ENCODE results near the gene MUCL1. TPM values are rescaled to one million over a fixed set of nuclear protein-coding genes. Genes with fewer than 3 reads are reported as not detected.

MUCL1 gene
- total and polyA plus RNA-seq, 10 of the 15 experiments (the other 5 are each of a cell fraction or from before 2014, with no cell fraction given) = not detected

GRCh38 chr12:54859502-54859901, 5.2 kb downstream of the MUCL1 start:
- Histone ChIP-seq H3K79me2 (ENCODE audit: control insufficient read depth, insufficient read depth, low read length) (no peaks in the 10 kb centered on the region), H3K36me3 (ENCODE audit: control insufficient read depth in 2 of 2, insufficient read depth in 2 of 2, low read length in 1 of 2) (no peaks in the 10 kb centered on the region), H3K27ac (ENCODE audit: control insufficient read depth, insufficient read depth) (no peak overlapping the region), H3K9ac (ENCODE audit: control insufficient read depth, insufficient read depth, low read length) (no peak overlapping the region), H3K4me2 (ENCODE audit: control insufficient read depth, insufficient read depth) (no peak overlapping the region), H2AFZ (ENCODE audit: control insufficient read depth, low read depth, low read length) (no peak overlapping the region), H4K20me1 (ENCODE audit: control insufficient read depth, insufficient read depth) (no peaks in the 10 kb centered on the region), H3K27me3 (replicated peaks in 1 of 2; ENCODE audit: control insufficient read depth in 2 of 2, insufficient read depth in 2 of 2, low read length in 1 of 2) (no peaks in the 10 kb centered on the region; a peak in 2 of 4 replicates), H3K4me3 (no peak overlapping the region), H3K9me3 (replicated peaks; ENCODE audit: control insufficient read depth, insufficient read depth, low read length) (no peaks in the 10 kb centered on the region), H3K4me1 (ENCODE audit: control insufficient read depth, insufficient read depth, low read length) (no peaks in the 10 kb centered on the region)
- 38% methylated on average over 4 of the region's 4 CpGs for WGBS (ENCODE audit: insufficient coverage, insufficient replicate concordance, low lambda C conversion rate, missing lambda C conversion rate)
- SMC1A ChIA-PET (ENCODE audit: uncharacterized antibody, unreplicated experiment) = interaction anchor here (0.8 kb wide), 1 partner anchor 98 kb away, joined by 3 read pairs; no protein-coding TSS in a partner anchor
- BruUV-seq (replicated peaks) = no TSS peak
- in situ Hi-C loops (cut with MboI) (no loop called here), intact Hi-C loops (cut with micrococcal nuclease; ENCODE audit: unreplicated experiment) (loop anchor here (5.0 kb wide), 1 partner anchor 78 kb away; no protein-coding TSS in a partner anchor)
- CTCF ChIA-PET = no interaction called here
- no peak for DNase-seq (ENCODE audit: low read depth, low spot score)
- ATAC-seq = no peak
- FAIRE-seq = no peak
- POLR2A ChIA-PET = no interaction called here
- RAD21 ChIA-PET (ENCODE audit: unreplicated experiment) = no interaction called here
- no peak for TF ChIP-seq POLR2AphosphoS5 (IDR thresholded peaks at IDR 0.05; ENCODE audit: low read length)
- TF ChIP-seq CREB1 (IDR thresholded peaks at IDR 0.05; ENCODE audit: low read depth) = no peak
- no peak for TF ChIP-seq MYC (IDR thresholded peaks at IDR 0.05; ENCODE audit: insufficient read depth, insufficient read length, insufficient replicate concordance, low read length, severe bottlenecking)

- no peak for DNase-seq (ENCODE audit: low read depth, low spot score)
- ChIA-PET SMC1A (ENCODE audit: uncharacterized antibody, unreplicated experiment) (interaction anchor here (1.9 kb wide), 1 partner anchor 210 kb away, joined by 5 read pairs; no protein-coding TSS in a partner anchor), CTCF (interaction anchor here (1.3 kb wide), 1 partner anchor 131 kb away, joined by 3 read pairs; no protein-coding TSS in a partner anchor)
- no peak for TF ChIP-seq POLR2AphosphoS5 (IDR thresholded peaks at IDR 0.05; ENCODE audit: low read length)
- no peak for TF ChIP-seq SKIL (IDR thresholded peaks at IDR 0.05; ENCODE audit: low read depth, poor library complexity, severe bottlenecking)
- no peak for TF ChIP-seq PBX3 (IDR thresholded peaks at IDR 0.05; ENCODE audit: insufficient replicate concordance, low read depth, low read length)
- TF ChIP-seq HDGF (IDR thresholded peaks at IDR 0.05) = no peak
- TF ChIP-seq IRF3 (IDR thresholded peaks at IDR 0.05) = no peak
- TF ChIP-seq MEF2B (IDR thresholded peaks at IDR 0.05; ENCODE audit: partially characterized antibody, poor library complexity, severe bottlenecking) = no peak
Observed at GRCh38 chr12:54861927-54862326, 7.6 kb downstream of the MUCL1 start.

More at GRCh38 chr12:54861927-54862326, 7.6 kb downstream of the MUCL1 start:
- Histone ChIP-seq H3K4me2 (ENCODE audit: control insufficient read depth, insufficient read depth) (no peak overlapping the region), H3K36me3 (ENCODE audit: control insufficient read depth in 2 of 2, insufficient read depth in 2 of 2, low read length in 1 of 2) (no peaks in the 10 kb centered on the region), H3K27ac (ENCODE audit: control insufficient read depth, insufficient read depth) (no peak overlapping the region), H3K9me3 (replicated peaks; ENCODE audit: control insufficient read depth, insufficient read depth, low read length) (no peaks in the 10 kb centered on the region), H3K27me3 (replicated peaks in 1 of 2; ENCODE audit: control insufficient read depth in 2 of 2, insufficient read depth in 2 of 2, low read length in 1 of 2) (no peaks in the 10 kb centered on the region; a peak in 2 of 4 replicates), H3K79me2 (ENCODE audit: control insufficient read depth, insufficient read depth, low read length) (no peaks in the 10 kb centered on the region), H3K4me1 (ENCODE audit: control insufficient read depth, insufficient read depth, low read length) (no peaks in the 10 kb centered on the region), H3K4me3 (no peak overlapping the region), H2AFZ (ENCODE audit: control insufficient read depth, low read depth, low read length) (no peak overlapping the region), H4K20me1 (ENCODE audit: control insufficient read depth, insufficient read depth) (no peaks in the 10 kb centered on the region), H3K9ac (ENCODE audit: control insufficient read depth, insufficient read depth, low read length) (no peak overlapping the region)
- ATAC-seq (no peak), FAIRE-seq (no peak)
- intact Hi-C loops (cut with micrococcal nuclease; ENCODE audit: unreplicated experiment) (no loop called here), in situ Hi-C loops (cut with MboI) (no loop called here)
- POLR2A ChIA-PET = no interaction called here
- no TSS peak for BruUV-seq (replicated peaks)
- RAD21 ChIA-PET (ENCODE audit: unreplicated experiment) = interaction anchor here (0.8 to 1.7 kb wide), 2 partner anchors 124 to 210 kb away, joined by 3 to 7 read pairs; no protein-coding TSS in a partner anchor
- whole genome bisulfite sequencing (ENCODE audit: insufficient coverage, insufficient replicate concordance, low lambda C conversion rate, missing lambda C conversion rate) = 48% methylated on average over 1 of the region's 1 CpG
